CD14-positive monocyte (primary cell): ENCODE data around the gene PTCHD4. TPM values are rescaled to one million over a fixed set of nuclear protein-coding genes. Genes with fewer than 3 reads are reported as not detected.

ENCODE experiments used
- DNase-seq, 3 donors: peaks; one replicate each; pipeline ENCODE4 v3.0.0-alpha.2; 2011 to 2022
- H2AFZ ChIP-seq: 2 replicates; pipeline ENCODE4 v1.6.0; 2012; ENCODE audit warnings: mild to moderate bottlenecking, low read depth, low read length, inconsistent platforms; ENCODE audit not compliant: insufficient read depth, poor library complexity, severe bottlenecking
- H3K27ac ChIP-seq, 2 donors: 1 replicate in 1 of 2; 2 replicates in 1 of 2; pipeline ENCODE4 v1.5.1; 2012 to 2013; ENCODE audit warnings: low read length in 2 of 2, control low read depth in 1 of 2, inconsistent platforms in 1 of 2, low read depth in 1 of 2, mild to moderate bottlenecking in 1 of 2
- H3K27me3 ChIP-seq, 2 donors: one replicate each; pipeline versions ENCODE4 v1.6.0 to v1.6.1; 2011 to 2013; ENCODE audit warnings: low read length in 2 of 2; ENCODE audit not compliant: control insufficient read depth in 2 of 2, insufficient read depth in 2 of 2
- H3K36me3 ChIP-seq, 2 donors: replicated peaks in 1 of 2; 1 replicate in 1 of 2; 2 replicates in 1 of 2; pipeline versions ENCODE4 v1.5.1 to v1.6.1; 2012 to 2013; ENCODE audit warnings: low read length in 2 of 2, control low read depth in 1 of 2, inconsistent platforms in 1 of 2, mild to moderate bottlenecking in 1 of 2; ENCODE audit not compliant: insufficient read depth in 2 of 2, control insufficient read depth in 1 of 2
- H3K4me1 ChIP-seq, 2 donors: 1 replicate in 1 of 2; 2 replicates in 1 of 2; pipeline versions ENCODE4 v1.5.1 to v1.6.1; 2012 to 2013; ENCODE audit warnings: low read length in 2 of 2, control low read depth in 1 of 2, inconsistent platforms in 1 of 2, mild to moderate bottlenecking in 1 of 2, moderate library complexity in 1 of 2; ENCODE audit not compliant: insufficient read depth in 2 of 2, control insufficient read depth in 1 of 2
- H3K4me2 ChIP-seq: replicated peaks from 2 replicates; pipeline ENCODE3; 2012; ENCODE audit warnings: low read length, moderate library complexity, mild to moderate bottlenecking; ENCODE audit not compliant: poor library complexity, severe bottlenecking; ENCODE audit errors: extremely low read depth
- H3K4me3 ChIP-seq, 3 experiments: fragments of 200-600 bp in 1 of 3; sonication (generic) in 1 of 3; replicated peaks in 1 of 3; 1 replicate in 2 of 3; 2 replicates in 1 of 3; pipeline ENCODE4 v1.5.1; 2011 to 2013; ENCODE audit warnings: low read length in 3 of 3, mild to moderate bottlenecking in 3 of 3, control low read depth in 2 of 3, low read depth in 2 of 3, inconsistent platforms in 1 of 3, moderate library complexity in 1 of 3
- H3K79me2 ChIP-seq: 2 replicates; pipeline ENCODE4 v1.6.0; 2012; ENCODE audit warnings: mild to moderate bottlenecking, control low read depth, inconsistent platforms, low read length, moderate library complexity; ENCODE audit not compliant: insufficient read depth
- H3K9ac ChIP-seq: 2 replicates; pipeline ENCODE4 v1.6.0; 2017; ENCODE audit warnings: low read length, mild to moderate bottlenecking; ENCODE audit not compliant: insufficient read depth, poor library complexity, severe bottlenecking
- H3K9me3 ChIP-seq, 2 donors: replicated peaks in 1 of 2; 1 replicate in 1 of 2; 2 replicates in 1 of 2; pipeline versions ENCODE4 v1.5.1 to v1.6.1; 2012 to 2013; ENCODE audit warnings: low read length in 2 of 2, control low read depth in 1 of 2; ENCODE audit not compliant: control insufficient read depth in 1 of 2, insufficient read depth in 1 of 2
- H4K20me1 ChIP-seq: 2 replicates; pipeline ENCODE4 v1.6.0; 2012; ENCODE audit warnings: mild to moderate bottlenecking, low read length, control low read depth, moderate library complexity; ENCODE audit not compliant: insufficient read depth
- H3K27ac Mint-ChIP-seq, 7 donors: one replicate each; pipeline ENCODE4 v1.8.0; 2020; ENCODE audit warnings: mild to moderate bottlenecking in 7 of 7, mixed read lengths in 7 of 7, moderate library complexity in 6 of 7, inconsistent platforms in 2 of 7
- H3K27me3 Mint-ChIP-seq, 3 donors: one replicate each; pipeline ENCODE4 v1.8.0; 2021 to 2022; ENCODE audit warnings: low read depth in 3 of 3, mild to moderate bottlenecking in 3 of 3, mixed read lengths in 3 of 3, moderate library complexity in 3 of 3, inconsistent platforms in 1 of 3
- H3K36me3 Mint-ChIP-seq, 2 donors: one replicate each; pipeline ENCODE4 v1.8.0; 2020; ENCODE audit warnings: mixed read lengths in 2 of 2, inconsistent platforms in 1 of 2, mild to moderate bottlenecking in 1 of 2
- H3K4me1 Mint-ChIP-seq: one replicate; pipeline ENCODE4 v1.8.0; 2020; ENCODE audit warnings: mild to moderate bottlenecking, mixed read lengths
- H3K4me3 Mint-ChIP-seq, 2 donors: one replicate each; pipeline ENCODE4 v1.8.0; 2020; ENCODE audit warnings: mild to moderate bottlenecking in 2 of 2, mixed read lengths in 2 of 2, moderate library complexity in 1 of 2
- H3K9me3 Mint-ChIP-seq, 7 donors: one replicate each; pipeline ENCODE4 v1.8.0; 2020 to 2022; ENCODE audit warnings: mixed read lengths in 7 of 7, mild to moderate bottlenecking in 6 of 7, moderate library complexity in 6 of 7, inconsistent platforms in 2 of 7
- CTCF ChIP-seq: fragments of 200-600 bp; IDR thresholded peaks from one replicate; pipeline ENCODE4 v1.8.0; 2022; ENCODE audit warnings: antibody characterized with exemption, mild to moderate bottlenecking
- WGBS: methylation state at CpG from one replicate; pipeline ENCODE4 v1.1.5; 2013; ENCODE audit warnings: missing lambda C conversion rate; ENCODE audit not compliant: insufficient coverage; 5-methylcytosine and 5-hydroxymethylcytosine counted together
- intact Hi-C, 2 donors: fragments of 100-400 bp; cut with micrococcal nuclease; formaldehyde crosslinking; loops; one replicate each; pipeline versions ENCODE4 v1.15.0 to v1.15.1; 2023
- polyA plus RNA-seq, 3 donors: library from polyadenylated mRNA; depleted of rRNA in 1 of 3; unstranded in 2 of 3; stranded (reverse) in 1 of 3; fragments of 300-500 nt in 2 of 3; fragments of >200 nt in 1 of 3; fragmentation: Illumina TruSeq in 2 of 3; gene quantifications; 1 replicate in 2 of 3; 2 replicates in 1 of 3; pipeline ENCODE4 v1.2.3, GENCODE V29; 2012 to 2021

The PTCHD4 gene
- polyA plus RNA-seq, 3 donors: not detected

- H3K27me3 Mint-ChIP-seq: no peaks in the 10 kb centered on the region
- no peak for TF ChIP-seq CTCF
- intact Hi-C loops: no loop called here
- no peaks in the 10 kb centered on the region for H3K9me3 ChIP-seq
- H3K4me3 Mint-ChIP-seq: no peak overlapping the region
- peak in 1 of 3 donors; percentile 10 for DNase-seq
- peaks cover 0 to 8% (median 6%) of the 10 kb centered on the region in 7 donors for H3K9me3 Mint-ChIP-seq
- H3K4me1 ChIP-seq: no peaks in the 10 kb centered on the region
- H3K36me3 Mint-ChIP-seq: no peaks in the 10 kb centered on the region
- H4K20me1 ChIP-seq: no peaks in the 10 kb centered on the region
- no peak overlapping the region for H3K27ac ChIP-seq
- H3K27me3 ChIP-seq: no peaks in the 10 kb centered on the region
- WGBS: no CpG with 5 or more reads among the region's 1 CpG
- no peak overlapping the region for H3K4me2 ChIP-seq
- no peak overlapping the region for H3K27ac Mint-ChIP-seq
- H3K9ac ChIP-seq: no peak overlapping the region
- H3K36me3 ChIP-seq: no peaks in the 10 kb centered on the region
- no peaks in the 10 kb centered on the region for H3K79me2 ChIP-seq
- no peaks in the 10 kb centered on the region for H3K4me1 Mint-ChIP-seq
- no peak overlapping the region for H2AFZ ChIP-seq
- no peak overlapping the region for H3K4me3 ChIP-seq
Measured at GRCh38 chr6:48101290-48101689, 9.7 kb downstream of the PTCHD4 start.

- H3K36me3 Mint-ChIP-seq: no peaks in the 10 kb centered on the region
- no peaks in the 10 kb centered on the region for H3K79me2 ChIP-seq
- no peaks in the 10 kb centered on the region for H3K36me3 ChIP-seq
- H3K27ac Mint-ChIP-seq: no peak overlapping the region
- no peaks in the 10 kb centered on the region for H3K9me3 ChIP-seq
- no peak overlapping the region for H3K4me2 ChIP-seq
- no CpG with 5 or more reads among the region's 4 CpGs for WGBS
- no peak overlapping the region for H2AFZ ChIP-seq
- H3K4me3 Mint-ChIP-seq: no peak overlapping the region
- no peak overlapping the region for H3K9ac ChIP-seq
- H4K20me1 ChIP-seq: no peaks in the 10 kb centered on the region
- H3K9me3 Mint-ChIP-seq: peaks cover 0 to 8% (median 6%) of the 10 kb centered on the region in 7 donors
- no peaks in the 10 kb centered on the region for H3K27me3 ChIP-seq
- intact Hi-C loops: no loop called here
- H3K27ac ChIP-seq: no peak overlapping the region
- no peaks in the 10 kb centered on the region for H3K27me3 Mint-ChIP-seq
- H3K4me1 ChIP-seq: no peaks in the 10 kb centered on the region
- no peaks in the 10 kb centered on the region for H3K4me1 Mint-ChIP-seq
- H3K4me3 ChIP-seq: no peak overlapping the region
- DNase-seq: no peak
- no peak for TF ChIP-seq CTCF
Measured at GRCh38 chr6:48100588-48100895, 10.5 kb downstream of the PTCHD4 start.
